G401 (cell line): ENCODE measurements around the gene STARD6. TPM values are rescaled to one million over a fixed set of nuclear protein-coding genes. Genes with fewer than 3 reads are reported as not detected.
"Not testable (repeated sequence)": the region's sequence is repeated elsewhere in the genome, so short reads cannot be mapped to it uniquely, and the experiment has no call there.

Experiments
- DNase-seq: peaks from one replicate; pipeline ENCODE4 v3.0.0-alpha.2; 2015; ENCODE audit warnings: low spot score
- in situ Hi-C: cut with HindIII; loops from 2 replicates; pipeline ENCODE4 v1.10.0; 2016; ENCODE audit warnings: low sequenced_read_pairs, mixed read lengths
- total RNA-seq: library from RNA; depleted of rRNA; stranded (reverse); fragments of >200 nt; shearing (Covaris generic); gene quantifications from 2 replicates; pipeline ENCODE4 v1.2.3, GENCODE V29; 2014

STARD6 gene
- total RNA-seq, 1 experiment from 2014 or later, result not detected

GRCh38 chr18:54357082-54357659, 487 bp downstream of the STARD6 start:
- in situ Hi-C loops, result no loop called here
- DNase-seq, result no peak

- DNase-seq, result no peak
- in situ Hi-C loops, result no loop called here
Measured at GRCh38 chr18:54351186-54351585, 6.5 kb downstream of the STARD6 start.

GRCh38 chr18:54338230-54338629, 19.4 kb downstream of the STARD6 start:
- DNase-seq, result no peak
- in situ Hi-C loops, result no loop called here

DNA sequence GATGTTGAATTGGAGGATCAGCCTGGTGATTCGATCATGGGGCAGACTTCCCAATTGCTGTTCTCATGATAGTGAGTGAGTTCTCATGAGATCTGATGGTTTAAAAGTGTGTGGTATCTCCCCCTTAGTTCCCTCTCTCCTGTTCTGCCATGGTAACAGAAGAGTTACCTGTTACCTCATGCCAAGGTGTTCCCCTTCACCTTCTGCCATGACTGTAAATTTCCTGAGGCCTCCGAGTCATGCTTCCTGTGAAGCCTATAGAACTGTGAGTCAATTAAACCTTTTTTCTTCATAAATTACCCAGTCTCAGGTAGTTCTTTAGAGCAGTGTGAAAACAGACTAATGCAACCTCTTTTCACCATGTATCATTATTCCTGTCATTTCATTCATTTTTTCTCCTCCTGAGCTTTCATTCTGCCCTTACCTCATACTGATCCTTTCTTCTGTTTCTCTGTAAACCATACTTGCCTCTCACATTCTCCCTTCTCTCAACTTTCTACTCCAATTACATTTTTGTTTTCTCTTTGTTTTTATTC, 22.0 kb downstream of the STARD6 start:
- DNase-seq, result no peak
- in situ Hi-C loops, result no loop called here

- DNase-seq, result no peak
- in situ Hi-C loops, result no loop called here
Measured at GRCh38 chr18:54330768-54331548, 26.7 kb downstream of the STARD6 start.

GRCh38 chr18:54329787-54330186, 27.9 kb downstream of the STARD6 start:
- DNase-seq, result no peak
- in situ Hi-C loops, result no loop called here

GRCh38 chr18:54327818-54328217, 29.8 kb downstream of the STARD6 start:
- in situ Hi-C loops, result no loop called here
- DNase-seq, result no peak

DNA sequence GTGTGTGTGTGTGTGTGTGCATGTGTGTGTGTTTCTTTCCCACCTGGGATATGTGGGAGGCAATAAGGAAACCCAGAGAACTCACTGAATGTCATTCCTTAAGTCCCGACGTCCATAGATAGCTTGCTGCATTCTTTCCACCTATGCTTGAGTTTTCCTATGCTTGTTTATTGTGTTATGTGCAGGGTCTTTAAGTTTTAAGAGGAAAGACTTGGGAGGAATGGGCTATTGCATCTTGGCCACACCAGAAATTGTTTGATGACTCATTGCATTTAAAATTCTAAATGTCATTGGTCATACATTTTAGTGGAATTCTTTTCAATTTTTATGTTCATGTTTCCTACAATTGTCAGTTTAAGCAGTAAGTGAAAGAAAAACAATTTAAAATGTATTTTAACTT, 33.7 kb downstream of the STARD6 start:
- in situ Hi-C loops, result no loop called here
- no peak for DNase-seq

GRCh38 chr18:54323561-54323960, 34.1 kb downstream of the STARD6 start:
- in situ Hi-C loops, result no loop called here
- DNase-seq, result no peak

- no peak for DNase-seq
- in situ Hi-C loops, result no loop called here
Measured at GRCh38 chr18:54316071-54316820, 41.4 kb downstream of the STARD6 start.

- DNase-seq, in situ Hi-C loops: not testable (repeated sequence)
Measured at GRCh38 chr18:54309564-54309963, 48.1 kb downstream of the STARD6 start.

DNA sequence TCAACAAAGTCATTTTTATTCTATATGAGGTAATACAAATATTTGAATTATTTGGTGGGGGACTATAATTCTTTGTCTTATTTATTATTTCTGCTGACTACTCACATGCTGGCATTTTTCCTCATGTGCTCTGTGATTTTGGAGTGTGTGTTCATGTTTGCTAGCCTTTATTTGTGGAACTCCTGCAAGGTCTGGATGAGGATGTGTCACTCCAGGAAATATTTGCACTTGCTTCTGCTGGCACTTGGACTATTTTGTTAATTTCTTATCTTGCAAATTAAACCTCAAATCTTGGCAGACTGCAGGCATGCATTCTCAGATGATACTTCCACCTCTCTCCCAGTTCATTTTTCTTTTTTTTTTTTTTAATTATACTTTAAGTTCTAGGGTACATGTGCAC, 54.2 kb downstream of the STARD6 start:
- in situ Hi-C loops, result no loop called here
- no peak for DNase-seq

- DNase-seq, in situ Hi-C loops: not testable (repeated sequence)
Measured at GRCh38 chr18:54298991-54299390, 58.7 kb downstream of the STARD6 start.

DNA sequence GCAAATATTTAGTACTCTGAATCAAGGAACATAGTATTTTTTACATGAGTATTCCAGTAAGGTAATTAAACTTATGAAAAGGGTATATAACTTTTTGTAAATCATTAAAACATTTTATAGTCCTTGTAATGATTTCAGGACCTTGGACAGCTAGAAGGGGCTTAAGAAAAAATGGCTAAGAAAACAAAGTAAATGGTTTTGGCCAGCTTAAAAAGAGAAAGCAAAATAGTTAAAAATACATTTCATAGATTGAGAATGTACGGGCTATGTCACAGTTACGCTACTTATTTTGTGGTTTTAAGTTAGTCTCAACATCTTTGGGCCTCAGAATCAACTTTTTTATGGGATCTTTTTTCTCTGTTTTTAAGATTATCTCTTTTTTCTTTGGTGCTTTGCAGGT, 61.6 kb downstream of the STARD6 start:
- in situ Hi-C loops, result no loop called here
- no peak for DNase-seq

- DNase-seq, result no peak
- in situ Hi-C loops, result no loop called here
Measured at GRCh38 chr18:54294274-54294673, 63.4 kb downstream of the STARD6 start.

GRCh38 chr18:54284981-54285785, 72.5 kb downstream of the STARD6 start:
- in situ Hi-C loops, result no loop called here
- DNase-seq, result no peak

- DNase-seq, result no peak
- in situ Hi-C loops, result no loop called here
Measured at GRCh38 chr18:54284535-54284934, 73.1 kb downstream of the STARD6 start.

DNA sequence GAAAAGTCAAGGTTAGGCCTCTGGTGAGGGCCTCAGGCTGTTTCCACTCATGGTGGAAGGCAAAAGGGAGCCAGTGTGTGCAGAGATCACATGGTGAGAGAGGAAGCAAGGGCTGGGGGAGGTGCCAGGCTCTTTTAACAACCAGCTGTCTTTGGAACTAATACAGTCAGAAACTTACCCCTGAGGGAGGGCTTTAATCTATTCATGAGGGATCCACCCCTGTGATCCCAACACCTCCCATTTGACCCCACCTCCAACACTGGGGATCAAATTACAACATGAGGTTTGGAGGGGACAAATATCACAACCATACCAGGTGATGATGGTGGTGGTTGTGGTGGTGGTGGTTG, 77.5 kb downstream of the STARD6 start:
- in situ Hi-C loops, result no loop called here
- DNase-seq, result no peak

- in situ Hi-C loops, result no loop called here
- DNase-seq, result no peak
Measured at GRCh38 chr18:54279477-54280219, 78.0 kb downstream of the STARD6 start.
